Activated naive CD8-positive, alpha-beta T cell treated with anti-CD3 and anti-CD28 coated beads for 36 hours (primary cell): ENCODE measurements around the gene APOA5. TPM values are rescaled to one million over a fixed set of nuclear protein-coding genes. Genes with fewer than 3 reads are reported as not detected.
A peak's percentile ranks its signal among the peaks of the same experiment; 100 is the strongest.

Experiments used
- DNase-seq: peaks from one replicate; pipeline ENCODE4 v3.0.0; 2021
- H3K27ac Mint-ChIP-seq: one replicate; pipeline ENCODE4 v1.8.0; 2022; ENCODE audit warnings: mild to moderate bottlenecking, moderate library complexity, mixed read lengths
- H3K27me3 Mint-ChIP-seq: one replicate; pipeline ENCODE4 v1.8.0; 2022; ENCODE audit warnings: mild to moderate bottlenecking, mixed read lengths
- H3K36me3 Mint-ChIP-seq: one replicate; pipeline ENCODE4 v1.8.0; 2021; ENCODE audit warnings: mild to moderate bottlenecking, mixed read lengths
- H3K4me1 Mint-ChIP-seq: one replicate; pipeline ENCODE4 v1.8.0; 2021; ENCODE audit warnings: mixed read lengths
- H3K4me3 Mint-ChIP-seq: one replicate; pipeline ENCODE4 v1.8.0; 2022; ENCODE audit warnings: mild to moderate bottlenecking, moderate library complexity, mixed read lengths
- H3K9me3 Mint-ChIP-seq: one replicate; pipeline ENCODE4 v1.8.0; 2022; ENCODE audit warnings: mixed read lengths
- total RNA-seq, 2 experiments: library from RNA; stranded (reverse); gene quantifications; one replicate each; pipeline ENCODE4 v1.2.3, GENCODE V29; 2021

APOA5 gene
- total RNA-seq, 2 experiments from 2014 or later: not detected

DNA sequence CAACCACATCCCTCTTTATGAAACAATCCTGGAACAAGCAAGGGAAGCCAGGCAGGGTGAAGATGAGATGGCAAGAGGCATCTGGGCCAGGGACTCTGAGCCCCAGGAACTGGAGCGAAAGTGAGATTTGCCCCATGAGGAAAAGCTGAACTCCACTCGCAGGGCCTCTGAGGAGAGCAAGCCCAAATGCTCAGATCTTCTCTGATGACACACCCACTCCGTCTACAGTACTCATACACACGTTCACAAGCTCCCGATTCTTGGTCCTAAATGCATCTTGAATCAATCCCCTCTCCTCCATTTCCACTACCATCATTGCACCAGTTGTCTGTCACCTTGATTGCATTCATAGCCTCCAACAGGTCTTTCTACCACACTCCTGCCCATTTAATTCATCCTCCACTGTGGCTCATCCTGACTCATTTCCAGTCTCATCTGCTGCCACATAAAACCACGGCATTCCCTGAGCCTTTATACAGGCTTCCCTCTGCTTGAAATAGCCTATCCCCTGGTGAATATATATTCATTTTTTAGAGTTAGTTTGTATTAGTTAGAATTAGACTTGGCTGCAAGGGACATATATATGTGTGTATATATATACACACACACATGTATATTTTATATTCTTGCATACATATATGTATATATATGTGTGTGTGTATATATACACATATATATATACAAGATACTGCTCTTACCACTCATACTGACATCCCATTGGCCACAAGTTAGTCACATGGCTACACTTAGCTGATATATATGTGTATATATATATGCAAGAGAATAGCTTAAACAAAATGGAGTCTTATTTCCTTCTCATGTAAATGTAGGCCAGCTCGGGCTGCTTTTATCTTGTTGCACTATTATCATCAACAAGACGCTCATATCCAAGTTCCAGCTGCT, 1.4 kb upstream of the APOA5 start:
- Mint-ChIP-seq H3K27me3 (no peaks in the 10 kb centered on the region), H3K4me3 (no peak overlapping the region), H3K9me3 (no peaks in the 10 kb centered on the region), H3K4me1 (peaks cover 12% of the 10 kb centered on the region), H3K36me3 (no peaks in the 10 kb centered on the region), H3K27ac (no peak overlapping the region)
- no peak for DNase-seq

DNA sequence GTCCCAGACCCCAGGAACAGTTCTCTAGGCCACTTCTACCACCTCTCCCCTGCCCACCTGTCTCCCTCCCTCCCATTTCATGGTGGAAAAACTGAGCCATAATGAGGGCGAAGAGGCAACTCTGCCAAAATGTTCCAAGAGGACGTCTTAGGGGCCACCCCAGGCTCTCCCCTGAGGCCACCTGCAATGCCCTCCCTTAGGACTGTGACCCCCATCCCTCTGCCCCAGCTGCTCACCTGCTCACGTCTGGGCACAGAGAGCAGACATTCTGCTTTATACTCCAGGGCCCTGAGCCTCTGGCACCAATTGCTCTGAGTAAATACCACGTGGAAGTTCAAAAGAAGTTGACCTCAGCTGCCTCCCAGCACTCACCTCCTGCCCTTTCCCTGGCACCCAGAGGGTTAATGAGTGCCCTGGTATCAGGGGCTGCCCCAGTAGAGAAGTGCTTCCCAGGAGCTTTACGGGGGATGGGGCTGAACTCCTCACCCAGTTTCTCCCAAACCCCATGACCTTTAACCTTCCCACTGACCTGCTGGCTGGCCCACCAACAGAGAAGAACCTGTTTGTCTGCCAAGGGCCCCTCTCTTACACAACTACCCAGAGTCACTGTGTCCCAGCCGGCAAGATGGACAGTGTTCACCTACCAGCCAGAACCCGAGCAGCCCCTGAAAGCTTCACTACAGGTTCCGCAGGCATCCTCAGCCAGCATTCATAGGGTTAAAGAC, 627 bp upstream of the APOA5 start:
- DNase-seq: no peak
- no peak overlapping the region for H3K4me3 Mint-ChIP-seq
- H3K9me3 Mint-ChIP-seq: no peaks in the 10 kb centered on the region

GRCh38 chr11:116791002-116791812, 472 bp downstream of the APOA5 start:
- Mint-ChIP-seq H3K4me1 (peaks cover 21% of the 10 kb centered on the region), H3K27me3 (no peaks in the 10 kb centered on the region), H3K27ac (no peak overlapping the region), H3K9me3 (no peaks in the 10 kb centered on the region), H3K36me3 (peaks cover 8% of the 10 kb centered on the region), H3K4me3 (no peak overlapping the region)
- DNase-seq: peak; percentile 79

More for the DNA sequence above, 627 bp upstream of the APOA5 start:
- Mint-ChIP-seq H3K4me1 (peaks cover 12% of the 10 kb centered on the region), H3K36me3 (no peaks in the 10 kb centered on the region), H3K27ac (no peak overlapping the region), H3K27me3 (no peaks in the 10 kb centered on the region)

- Mint-ChIP-seq H3K4me1 (peaks cover 29% of the 10 kb centered on the region), H3K9me3 (no peaks in the 10 kb centered on the region), H3K27ac (no peak overlapping the region), H3K27me3 (no peaks in the 10 kb centered on the region), H3K4me3 (no peak overlapping the region), H3K36me3 (peaks cover 9% of the 10 kb centered on the region)
- no peak for DNase-seq
Measured at GRCh38 chr11:116790167-116791001, 1.3 kb downstream of the APOA5 start.

DNA sequence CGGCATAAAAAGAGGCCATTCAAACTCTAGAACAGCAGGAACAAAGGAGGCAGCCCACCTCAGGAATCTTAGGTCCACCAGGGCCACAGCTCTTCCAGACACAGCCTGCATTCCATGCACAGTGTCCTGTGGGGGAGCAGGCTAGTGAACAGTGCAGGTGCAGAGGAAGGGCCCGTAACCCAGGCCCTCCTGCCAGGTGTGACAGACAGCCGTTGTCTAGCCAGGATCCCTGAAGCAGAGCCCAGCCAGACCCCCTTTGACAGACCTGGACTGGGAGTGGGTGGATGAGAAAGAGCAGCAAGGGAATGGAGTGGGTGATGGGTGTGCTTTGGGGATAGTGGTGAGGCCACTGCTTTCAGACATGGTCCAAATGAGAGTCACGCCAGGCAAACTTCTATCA, 2.7 kb downstream of the APOA5 start:
- peaks cover 36% of the 10 kb centered on the region for H3K4me1 Mint-ChIP-seq
- DNase-seq: no peak
- H3K36me3 Mint-ChIP-seq: peaks cover 23% of the 10 kb centered on the region
- no peak overlapping the region for H3K27ac Mint-ChIP-seq
- no peaks in the 10 kb centered on the region for H3K9me3 Mint-ChIP-seq
- H3K27me3 Mint-ChIP-seq: no peaks in the 10 kb centered on the region
- H3K4me3 Mint-ChIP-seq: peak overlapping the region; percentile 89

DNA sequence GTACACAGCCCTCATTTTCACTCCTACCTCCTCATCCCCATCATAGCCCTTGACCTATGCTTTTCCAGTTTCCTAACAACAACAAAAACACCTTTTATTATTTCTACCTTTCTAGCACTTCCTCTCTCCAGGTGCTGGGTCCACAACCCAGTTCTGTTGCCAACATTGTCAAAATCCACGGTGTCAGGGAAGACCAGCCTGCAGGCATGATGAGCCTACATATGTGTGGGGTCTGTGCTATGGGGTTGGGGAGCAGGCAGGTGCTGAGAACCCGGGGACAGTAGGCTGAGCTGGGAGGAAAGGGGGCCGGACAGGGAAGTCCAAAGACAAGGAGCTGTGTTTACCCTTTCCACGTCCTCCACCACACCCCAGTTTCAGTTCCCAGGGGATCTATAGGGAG, 3.1 kb downstream of the APOA5 start:
- Mint-ChIP-seq H3K4me1 (peaks cover 35% of the 10 kb centered on the region), H3K4me3 (peak overlapping the region; percentile 89), H3K36me3 (peaks cover 23% of the 10 kb centered on the region), H3K9me3 (no peaks in the 10 kb centered on the region), H3K27ac (peak overlapping the region; percentile 86), H3K27me3 (no peaks in the 10 kb centered on the region)
- no peak for DNase-seq

- H3K4me3 Mint-ChIP-seq: peak within 1 kb of the TSS; percentile 89
- peaks cover 23% of the 10 kb centered on the region for H3K36me3 Mint-ChIP-seq
- H3K4me1 Mint-ChIP-seq: peaks cover 39% of the 10 kb centered on the region
- no peaks in the 10 kb centered on the region for H3K9me3 Mint-ChIP-seq
- peak within 1 kb of the TSS; percentile 86 for H3K27ac Mint-ChIP-seq
- H3K27me3 Mint-ChIP-seq: no peaks in the 10 kb centered on the region
- peak; percentile 82 for DNase-seq
Measured at GRCh38 chr11:116787786-116788486, 3.7 kb downstream of the APOA5 start, which contains the start of gene ZPR1. ZPR1 (minus strand) TSS chr11:116788023; CDS start chr11:116787990, 33 bp downstream.

DNA sequence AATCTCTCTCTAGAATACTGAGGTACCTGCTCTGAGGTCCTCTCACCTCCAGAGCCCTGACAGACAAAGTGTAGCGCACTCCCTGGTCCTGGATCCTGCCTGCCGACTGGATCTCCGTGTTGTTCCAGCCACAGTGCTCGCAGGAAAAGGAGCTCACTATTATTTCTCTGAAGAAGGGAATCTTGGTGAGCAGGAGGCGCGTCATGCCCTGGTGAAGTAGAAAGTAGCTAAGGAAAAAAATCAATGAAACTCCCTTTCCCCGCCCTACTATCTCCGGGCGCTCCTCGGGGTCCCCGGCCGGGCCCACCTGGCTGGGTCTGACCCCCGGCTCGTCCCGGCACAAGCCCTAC, 4.3 kb downstream of the APOA5 start:
- H3K9me3 Mint-ChIP-seq: no peaks in the 10 kb centered on the region
- H3K4me1 Mint-ChIP-seq: peaks cover 44% of the 10 kb centered on the region
- peak overlapping the region; percentile 59 for H3K27ac Mint-ChIP-seq
- no peaks in the 10 kb centered on the region for H3K27me3 Mint-ChIP-seq
- H3K4me3 Mint-ChIP-seq: peak overlapping the region; percentile 89
- H3K36me3 Mint-ChIP-seq: peaks cover 26% of the 10 kb centered on the region
- DNase-seq: no peak

GRCh38 chr11:116786966-116787365, 4.7 kb downstream of the APOA5 start:
- Mint-ChIP-seq H3K4me1 (peaks cover 47% of the 10 kb centered on the region), H3K36me3 (peaks cover 30% of the 10 kb centered on the region)

GRCh38 chr11:116786326-116786725, 5.4 kb downstream of the APOA5 start:
- no peaks in the 10 kb centered on the region for H3K9me3 Mint-ChIP-seq
- H3K27ac Mint-ChIP-seq: no peak overlapping the region
- peak overlapping the region; percentile 89 for H3K4me3 Mint-ChIP-seq
- H3K27me3 Mint-ChIP-seq: no peaks in the 10 kb centered on the region
- H3K4me1 Mint-ChIP-seq: peaks cover 49% of the 10 kb centered on the region
- DNase-seq: no peak
- H3K36me3 Mint-ChIP-seq: peaks cover 32% of the 10 kb centered on the region

More at GRCh38 chr11:116786966-116787365, 4.7 kb downstream of the APOA5 start:
- H3K4me3 Mint-ChIP-seq: peak overlapping the region; percentile 89
- no peak for DNase-seq
- H3K27ac Mint-ChIP-seq: peak overlapping the region; percentile 59
- no peaks in the 10 kb centered on the region for H3K27me3 Mint-ChIP-seq
- H3K9me3 Mint-ChIP-seq: no peaks in the 10 kb centered on the region

DNA sequence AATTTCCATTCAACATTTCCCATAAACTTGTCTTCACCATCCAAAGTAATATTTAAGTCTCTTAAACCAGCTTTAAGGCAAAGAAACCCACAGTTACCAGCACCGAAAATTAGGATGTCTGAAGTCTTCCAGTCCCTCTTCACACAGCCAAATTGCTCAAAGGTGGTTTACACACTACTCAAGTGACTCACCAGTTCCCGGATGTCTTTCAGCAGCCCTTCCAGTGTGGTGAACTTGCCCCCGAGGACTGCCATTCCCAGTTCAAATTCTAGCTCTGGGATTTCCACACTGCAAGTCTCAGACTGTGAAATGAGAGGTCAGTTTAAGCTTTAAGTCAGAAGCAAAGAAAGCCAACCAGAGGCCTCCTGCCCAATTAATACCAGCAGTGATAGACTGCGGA, 9.0 kb downstream of the APOA5 start:
- Mint-ChIP-seq H3K4me3 (no peak overlapping the region), H3K27ac (peak overlapping the region; percentile 55), H3K9me3 (no peaks in the 10 kb centered on the region), H3K36me3 (peaks cover 58% of the 10 kb centered on the region), H3K27me3 (no peaks in the 10 kb centered on the region), H3K4me1 (peaks cover 67% of the 10 kb centered on the region)
- no peak for DNase-seq

DNA sequence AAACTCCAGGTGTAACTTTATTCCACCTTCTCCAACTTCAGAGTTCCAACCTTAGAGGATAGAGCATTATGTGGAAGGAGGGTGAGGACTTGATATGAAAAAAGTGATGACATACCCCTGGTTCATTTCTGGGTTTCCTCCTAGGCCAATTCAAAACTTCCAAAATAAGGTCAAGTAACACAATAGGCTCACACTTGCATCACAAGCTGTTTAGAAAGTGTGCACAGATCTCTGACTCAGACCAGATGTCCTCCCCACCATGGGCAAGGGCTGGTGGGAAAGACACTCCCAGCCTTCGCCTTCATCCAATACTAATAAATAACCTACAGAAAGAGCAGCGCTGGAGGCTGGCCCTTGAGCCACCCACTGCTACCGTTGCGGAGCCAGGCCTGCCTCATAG, 13.1 kb downstream of the APOA5 start:
- H3K27ac Mint-ChIP-seq: peak overlapping the region; percentile 72
- no peak overlapping the region for H3K4me3 Mint-ChIP-seq
- peaks cover 63% of the 10 kb centered on the region for H3K4me1 Mint-ChIP-seq
- H3K9me3 Mint-ChIP-seq: no peaks in the 10 kb centered on the region
- H3K27me3 Mint-ChIP-seq: no peaks in the 10 kb centered on the region
- peaks cover 49% of the 10 kb centered on the region for H3K36me3 Mint-ChIP-seq
- no peak for DNase-seq

DNA sequence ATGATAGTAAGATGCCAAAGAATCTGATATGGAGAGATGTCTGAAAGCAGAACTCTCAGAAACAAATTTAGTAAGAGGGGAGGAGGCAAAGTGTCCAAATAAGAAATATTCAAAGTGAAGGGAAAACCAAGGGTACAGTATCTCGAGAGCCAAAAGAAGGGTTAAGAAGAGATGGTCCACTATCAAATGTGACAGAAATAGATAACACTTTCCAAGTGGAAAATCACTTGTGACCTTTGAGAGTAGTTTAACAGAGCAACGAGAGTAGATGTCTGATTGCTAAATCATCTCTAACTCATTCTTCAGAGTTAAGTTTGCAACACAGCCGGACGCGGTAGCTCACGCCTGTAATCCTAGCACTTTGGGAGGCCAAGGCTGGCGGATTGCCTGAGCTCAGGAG, 14.6 kb downstream of the APOA5 start:
- Mint-ChIP-seq H3K36me3 (peaks cover 43% of the 10 kb centered on the region), H3K27ac (peak overlapping the region; percentile 69), H3K4me1 (peaks cover 52% of the 10 kb centered on the region), H3K9me3 (no peaks in the 10 kb centered on the region), H3K27me3 (no peaks in the 10 kb centered on the region), H3K4me3 (no peak overlapping the region)
- no peak for DNase-seq
